ENCODE results near the gene CGA.

CGA gene

DNA sequence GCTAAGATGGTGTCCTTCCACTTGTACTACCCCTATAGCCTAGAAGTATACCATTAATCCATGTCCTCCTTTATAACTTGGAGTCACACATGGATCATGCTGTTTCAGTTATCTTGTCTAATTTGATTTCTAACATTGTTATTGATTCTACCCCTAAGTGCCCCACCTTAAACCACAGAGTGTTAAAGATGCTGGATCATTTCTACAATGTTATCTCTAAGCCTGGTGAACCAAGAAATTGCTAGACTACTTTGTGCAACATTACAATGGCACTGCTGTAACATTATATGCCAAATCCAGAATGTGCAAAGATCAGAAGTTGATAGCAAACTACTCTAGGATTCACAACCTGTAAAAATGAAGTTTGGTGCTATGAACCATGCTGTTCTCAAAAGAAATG, 1.7 kb downstream of the CGA start:
- TF ChIP-seq POLR2AphosphoS5 (IDR thresholded peaks at IDR 0.05; ENCODE audit: low read depth, low read length) (no peak), SIN3A (IDR thresholded peaks at IDR 0.05; ENCODE audit: borderline replicate concordance, insufficient read depth, low read length) (no peak), FOXP2 (optimal IDR thresholded peaks at IDR 0.05; ENCODE audit: borderline replicate concordance, extremely low read depth, extremely low read length, insufficient read depth) (no peak), TAF1 (IDR thresholded peaks at IDR 0.05; ENCODE audit: borderline replicate concordance, insufficient read depth, low read length) (no peak)
- TF ChIP-seq, protein P1, sequence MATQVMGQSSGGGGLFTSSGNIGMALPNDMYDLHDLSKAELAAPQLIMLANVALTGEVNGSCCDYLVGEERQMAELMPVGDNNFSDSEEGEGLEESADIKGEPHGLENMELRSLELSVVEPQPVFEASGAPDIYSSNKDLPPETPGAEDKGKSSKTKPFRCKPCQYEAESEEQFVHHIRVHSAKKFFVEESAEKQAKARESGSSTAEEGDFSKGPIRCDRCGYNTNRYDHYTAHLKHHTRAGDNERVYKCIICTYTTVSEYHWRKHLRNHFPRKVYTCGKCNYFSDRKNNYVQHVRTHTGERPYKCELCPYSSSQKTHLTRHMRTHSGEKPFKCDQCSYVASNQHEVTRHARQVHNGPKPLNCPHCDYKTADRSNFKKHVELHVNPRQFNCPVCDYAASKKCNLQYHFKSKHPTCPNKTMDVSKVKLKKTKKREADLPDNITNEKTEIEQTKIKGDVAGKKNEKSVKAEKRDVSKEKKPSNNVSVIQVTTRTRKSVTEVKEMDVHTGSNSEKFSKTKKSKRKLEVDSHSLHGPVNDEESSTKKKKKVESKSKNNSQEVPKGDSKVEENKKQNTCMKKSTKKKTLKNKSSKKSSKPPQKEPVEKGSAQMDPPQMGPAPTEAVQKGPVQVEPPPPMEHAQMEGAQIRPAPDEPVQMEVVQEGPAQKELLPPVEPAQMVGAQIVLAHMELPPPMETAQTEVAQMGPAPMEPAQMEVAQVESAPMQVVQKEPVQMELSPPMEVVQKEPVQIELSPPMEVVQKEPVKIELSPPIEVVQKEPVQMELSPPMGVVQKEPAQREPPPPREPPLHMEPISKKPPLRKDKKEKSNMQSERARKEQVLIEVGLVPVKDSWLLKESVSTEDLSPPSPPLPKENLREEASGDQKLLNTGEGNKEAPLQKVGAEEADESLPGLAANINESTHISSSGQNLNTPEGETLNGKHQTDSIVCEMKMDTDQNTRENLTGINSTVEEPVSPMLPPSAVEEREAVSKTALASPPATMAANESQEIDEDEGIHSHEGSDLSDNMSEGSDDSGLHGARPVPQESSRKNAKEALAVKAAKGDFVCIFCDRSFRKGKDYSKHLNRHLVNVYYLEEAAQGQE (IDR thresholded peaks at IDR 0.05; ENCODE audit: insufficient read depth in 1 of 2, low read depth in 2 of 2, low read length in 2 of 2) = no peak

DNA sequence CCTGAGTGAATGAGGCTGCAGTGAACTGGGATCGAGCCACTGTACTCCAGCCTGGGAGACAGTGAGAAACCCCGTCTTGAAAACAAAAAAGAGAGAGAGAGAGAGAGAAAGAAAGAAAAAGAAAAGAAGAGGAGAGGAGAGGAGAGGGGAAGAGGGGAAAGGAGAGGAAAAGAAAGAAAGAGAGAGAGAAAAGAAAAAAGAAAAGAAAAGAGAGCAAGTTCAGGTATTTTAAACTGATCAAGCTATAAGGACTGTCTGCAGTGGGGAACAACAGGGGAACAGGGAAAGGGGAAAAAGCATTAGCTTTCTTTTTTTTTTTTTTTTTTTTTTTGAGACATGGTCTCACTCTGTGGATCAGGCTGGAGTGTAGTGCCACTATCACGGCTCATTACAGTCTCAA, 2.5 kb downstream of the CGA start:
- TF ChIP-seq SIN3A (IDR thresholded peaks at IDR 0.05; ENCODE audit: borderline replicate concordance, insufficient read depth, low read length) (no peak), TAF1 (IDR thresholded peaks at IDR 0.05; ENCODE audit: borderline replicate concordance, insufficient read depth, low read length) (no peak), POLR2AphosphoS5 (IDR thresholded peaks at IDR 0.05; ENCODE audit: low read depth, low read length) (no peak)

DNA sequence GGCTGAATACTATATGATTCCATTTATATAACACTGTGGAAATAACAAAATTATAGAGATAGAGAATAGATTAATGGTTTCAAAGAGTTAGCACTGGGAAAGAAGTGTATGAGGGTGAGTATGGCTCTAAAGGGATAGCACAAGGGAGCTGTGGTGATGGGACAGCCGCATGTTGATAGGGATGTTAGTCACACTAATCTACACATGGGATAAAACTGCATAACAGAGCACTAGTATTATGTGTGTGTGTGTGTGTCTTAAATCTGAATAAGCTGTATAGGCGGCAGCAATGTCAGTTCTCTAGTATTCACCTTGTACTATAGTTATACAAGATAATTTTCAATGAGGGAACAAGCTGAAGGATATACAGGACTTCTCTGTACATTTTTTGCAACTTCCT, 5.8 kb downstream of the CGA start:
- TF ChIP-seq POLR2AphosphoS5 (IDR thresholded peaks at IDR 0.05; ENCODE audit: low read depth, low read length) (no peak), TAF1 (IDR thresholded peaks at IDR 0.05; ENCODE audit: borderline replicate concordance, insufficient read depth, low read length) (no peak), SIN3A (IDR thresholded peaks at IDR 0.05; ENCODE audit: borderline replicate concordance, insufficient read depth, low read length) (no peak), FOXP2 (optimal IDR thresholded peaks at IDR 0.05; ENCODE audit: borderline replicate concordance, extremely low read depth, extremely low read length, insufficient read depth) (no peak)
- TF ChIP-seq, protein P1 (IDR thresholded peaks at IDR 0.05; ENCODE audit: insufficient read depth in 1 of 2, low read depth in 2 of 2, low read length in 2 of 2) = no peak

DNA sequence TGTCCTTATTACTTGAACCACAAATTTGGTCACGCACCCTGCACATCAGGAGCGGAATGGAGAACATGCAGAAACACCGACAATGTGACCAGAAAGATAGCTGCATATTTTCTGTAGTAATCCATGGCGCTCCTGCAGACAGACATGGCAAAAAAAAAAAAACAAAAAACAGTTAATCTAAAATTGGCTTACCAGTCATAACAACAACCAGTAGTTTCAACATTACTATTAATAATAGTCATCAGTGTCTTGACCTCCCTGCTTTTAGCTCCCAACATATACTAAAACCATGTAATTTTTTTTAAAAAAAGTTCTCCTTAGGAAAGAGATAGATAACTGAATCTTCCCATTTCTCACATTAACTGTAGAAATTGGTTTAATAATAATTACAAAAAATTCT, 6.8 kb downstream of the CGA start:
- no peak for TF ChIP-seq POLR2AphosphoS5 (IDR thresholded peaks at IDR 0.05; ENCODE audit: low read depth, low read length)
- TF ChIP-seq, protein P1 (IDR thresholded peaks at IDR 0.05; ENCODE audit: insufficient read depth in 1 of 2, low read depth in 2 of 2, low read length in 2 of 2) = no peak
- TF ChIP-seq FOXP2 (optimal IDR thresholded peaks at IDR 0.05; ENCODE audit: borderline replicate concordance, extremely low read depth, extremely low read length, insufficient read depth) = no peak

DNA sequence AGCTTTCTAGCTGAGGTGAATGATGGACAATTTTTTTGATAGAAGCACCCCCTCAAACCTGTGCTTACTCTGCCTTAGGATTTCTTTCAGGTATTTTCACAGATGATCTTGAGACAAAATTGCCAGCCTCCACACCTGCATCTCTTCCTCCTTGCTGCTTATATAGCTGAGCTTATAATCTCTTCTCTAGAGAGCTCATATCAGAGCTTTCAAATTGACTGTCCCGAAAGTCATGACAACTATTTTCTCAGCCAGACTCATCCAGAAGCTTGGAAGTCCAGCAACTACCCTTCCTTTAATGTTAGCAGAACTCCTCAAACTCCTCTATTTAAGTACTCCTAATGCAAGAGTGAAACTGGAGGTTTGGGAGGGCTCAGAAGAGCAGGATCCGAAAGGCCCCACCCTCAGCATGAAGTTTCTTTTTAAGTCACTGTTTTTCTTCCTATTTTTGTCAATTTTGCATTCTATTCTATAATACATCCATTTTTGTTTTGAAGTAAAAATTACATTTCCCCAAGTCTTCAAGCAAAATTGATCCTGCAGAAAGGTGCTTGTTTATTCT, 12.7 kb downstream of the CGA start:
- TF ChIP-seq TAF1 (IDR thresholded peaks at IDR 0.05; ENCODE audit: borderline replicate concordance, insufficient read depth, low read length) = no peak
- TF ChIP-seq POLR2AphosphoS5 (IDR thresholded peaks at IDR 0.05; ENCODE audit: low read depth, low read length) = no peak
- TF ChIP-seq FOXP2 (optimal IDR thresholded peaks at IDR 0.05; ENCODE audit: borderline replicate concordance, extremely low read depth, extremely low read length, insufficient read depth) = no peak
- TF ChIP-seq, protein P1 (IDR thresholded peaks at IDR 0.05; ENCODE audit: insufficient read depth in 1 of 2, low read depth in 2 of 2, low read length in 2 of 2) = no peak
- TF ChIP-seq SIN3A (IDR thresholded peaks at IDR 0.05; ENCODE audit: borderline replicate concordance, insufficient read depth, low read length) = no peak
